ENCODE measurements around the gene RELA.

DNA sequence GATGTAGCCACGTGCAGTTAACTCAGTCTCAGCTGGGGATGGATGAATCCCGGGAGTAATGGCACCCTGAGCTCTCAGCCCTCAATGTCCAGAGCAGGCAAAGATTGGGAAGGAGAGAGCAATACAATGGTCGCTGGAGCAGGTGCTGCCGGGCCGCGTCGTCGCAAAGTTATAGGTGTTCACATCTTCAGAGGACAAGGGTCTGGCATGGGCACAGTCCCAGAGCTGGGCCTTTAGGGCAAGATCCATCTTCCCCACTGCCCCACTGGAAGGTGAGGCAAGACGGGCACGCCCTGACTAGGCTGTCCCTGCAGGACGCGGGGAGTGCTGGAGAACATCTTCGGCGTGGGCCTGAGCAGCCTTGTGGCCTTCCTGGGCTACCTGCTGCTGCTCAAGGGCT is 39.5 kb downstream of the RELA start:
- TF ChIP-seq CTCF (IDR thresholded peaks at IDR 0.05) = no peak
- no peak for TF ChIP-seq EZH2phosphoT487 (IDR thresholded peaks at IDR 0.05; ENCODE audit: borderline replicate concordance, low read depth)
- TF ChIP-seq, protein P1, sequence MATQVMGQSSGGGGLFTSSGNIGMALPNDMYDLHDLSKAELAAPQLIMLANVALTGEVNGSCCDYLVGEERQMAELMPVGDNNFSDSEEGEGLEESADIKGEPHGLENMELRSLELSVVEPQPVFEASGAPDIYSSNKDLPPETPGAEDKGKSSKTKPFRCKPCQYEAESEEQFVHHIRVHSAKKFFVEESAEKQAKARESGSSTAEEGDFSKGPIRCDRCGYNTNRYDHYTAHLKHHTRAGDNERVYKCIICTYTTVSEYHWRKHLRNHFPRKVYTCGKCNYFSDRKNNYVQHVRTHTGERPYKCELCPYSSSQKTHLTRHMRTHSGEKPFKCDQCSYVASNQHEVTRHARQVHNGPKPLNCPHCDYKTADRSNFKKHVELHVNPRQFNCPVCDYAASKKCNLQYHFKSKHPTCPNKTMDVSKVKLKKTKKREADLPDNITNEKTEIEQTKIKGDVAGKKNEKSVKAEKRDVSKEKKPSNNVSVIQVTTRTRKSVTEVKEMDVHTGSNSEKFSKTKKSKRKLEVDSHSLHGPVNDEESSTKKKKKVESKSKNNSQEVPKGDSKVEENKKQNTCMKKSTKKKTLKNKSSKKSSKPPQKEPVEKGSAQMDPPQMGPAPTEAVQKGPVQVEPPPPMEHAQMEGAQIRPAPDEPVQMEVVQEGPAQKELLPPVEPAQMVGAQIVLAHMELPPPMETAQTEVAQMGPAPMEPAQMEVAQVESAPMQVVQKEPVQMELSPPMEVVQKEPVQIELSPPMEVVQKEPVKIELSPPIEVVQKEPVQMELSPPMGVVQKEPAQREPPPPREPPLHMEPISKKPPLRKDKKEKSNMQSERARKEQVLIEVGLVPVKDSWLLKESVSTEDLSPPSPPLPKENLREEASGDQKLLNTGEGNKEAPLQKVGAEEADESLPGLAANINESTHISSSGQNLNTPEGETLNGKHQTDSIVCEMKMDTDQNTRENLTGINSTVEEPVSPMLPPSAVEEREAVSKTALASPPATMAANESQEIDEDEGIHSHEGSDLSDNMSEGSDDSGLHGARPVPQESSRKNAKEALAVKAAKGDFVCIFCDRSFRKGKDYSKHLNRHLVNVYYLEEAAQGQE (IDR thresholded peaks at IDR 0.05; ENCODE audit: low read depth, low read length) = no peak
- no peak for TF ChIP-seq TAF1 (IDR thresholded peaks at IDR 0.05; ENCODE audit: borderline replicate concordance, low read depth, low read length)
- TF ChIP-seq, protein P2, sequence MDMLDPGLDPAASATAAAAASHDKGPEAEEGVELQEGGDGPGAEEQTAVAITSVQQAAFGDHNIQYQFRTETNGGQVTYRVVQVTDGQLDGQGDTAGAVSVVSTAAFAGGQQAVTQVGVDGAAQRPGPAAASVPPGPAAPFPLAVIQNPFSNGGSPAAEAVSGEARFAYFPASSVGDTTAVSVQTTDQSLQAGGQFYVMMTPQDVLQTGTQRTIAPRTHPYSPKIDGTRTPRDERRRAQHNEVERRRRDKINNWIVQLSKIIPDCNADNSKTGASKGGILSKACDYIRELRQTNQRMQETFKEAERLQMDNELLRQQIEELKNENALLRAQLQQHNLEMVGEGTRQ (IDR thresholded peaks at IDR 0.05; ENCODE audit: borderline replicate concordance, low read depth, low read length) = no peak
- no peak for TF ChIP-seq RAD21 (IDR thresholded peaks at IDR 0.05; ENCODE audit: low read length)
- TF ChIP-seq EP300 (IDR thresholded peaks at IDR 0.05; ENCODE audit: borderline replicate concordance in 1 of 2, low read depth in 1 of 2, low read length in 1 of 2) = no peak
